ENCODE measurements around the gene GPER1.
"Not testable (repeated sequence)": the region's sequence is repeated elsewhere in the genome, so short reads cannot be mapped to it uniquely, and the experiment has no call there.

The GPER1 gene

DNA sequence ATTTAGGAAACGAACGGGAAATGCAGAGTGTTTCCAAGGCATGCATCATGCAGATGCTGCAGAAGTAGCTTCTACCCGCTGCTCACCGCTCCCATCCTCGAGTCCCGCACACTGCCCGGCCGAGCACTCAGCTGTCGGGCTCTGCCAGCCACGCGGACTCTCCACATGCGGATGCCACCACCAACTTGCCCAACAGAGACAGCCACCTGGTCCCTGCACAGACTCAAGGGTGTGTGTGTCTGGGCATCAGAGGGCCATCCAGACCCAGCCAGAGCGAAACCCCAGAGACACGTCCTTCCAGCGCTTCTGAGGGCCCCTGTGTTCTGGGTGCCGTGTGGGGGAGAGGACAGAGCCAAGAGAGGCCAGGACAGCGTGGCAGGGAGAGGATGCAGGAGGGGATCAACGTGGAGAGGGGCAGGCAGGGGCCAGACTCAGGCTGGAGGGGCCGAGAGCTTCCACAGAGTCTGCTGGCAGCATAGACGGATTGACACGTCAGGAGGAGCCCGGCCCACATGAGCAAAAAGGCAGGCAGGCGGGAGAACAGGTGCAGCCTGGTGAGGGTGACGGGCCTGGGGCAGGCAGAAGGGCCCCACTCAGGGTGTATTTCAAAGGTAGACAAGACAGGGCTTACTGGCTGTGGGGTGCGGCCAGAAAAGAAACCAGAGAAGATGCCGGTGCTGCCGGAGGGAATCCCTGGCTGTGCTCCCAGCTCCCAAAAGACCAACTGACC lies 18.3 kb downstream of the GPER1 start:
- DNase-seq = no peak

GRCh38 chr7:1106793-1107421 lies 19.0 kb downstream of the GPER1 start:
- no peak for DNase-seq

- no peak for DNase-seq
Measured at GRCh38 chr7:1108264-1108920, 20.5 kb downstream of the GPER1 start.

DNA sequence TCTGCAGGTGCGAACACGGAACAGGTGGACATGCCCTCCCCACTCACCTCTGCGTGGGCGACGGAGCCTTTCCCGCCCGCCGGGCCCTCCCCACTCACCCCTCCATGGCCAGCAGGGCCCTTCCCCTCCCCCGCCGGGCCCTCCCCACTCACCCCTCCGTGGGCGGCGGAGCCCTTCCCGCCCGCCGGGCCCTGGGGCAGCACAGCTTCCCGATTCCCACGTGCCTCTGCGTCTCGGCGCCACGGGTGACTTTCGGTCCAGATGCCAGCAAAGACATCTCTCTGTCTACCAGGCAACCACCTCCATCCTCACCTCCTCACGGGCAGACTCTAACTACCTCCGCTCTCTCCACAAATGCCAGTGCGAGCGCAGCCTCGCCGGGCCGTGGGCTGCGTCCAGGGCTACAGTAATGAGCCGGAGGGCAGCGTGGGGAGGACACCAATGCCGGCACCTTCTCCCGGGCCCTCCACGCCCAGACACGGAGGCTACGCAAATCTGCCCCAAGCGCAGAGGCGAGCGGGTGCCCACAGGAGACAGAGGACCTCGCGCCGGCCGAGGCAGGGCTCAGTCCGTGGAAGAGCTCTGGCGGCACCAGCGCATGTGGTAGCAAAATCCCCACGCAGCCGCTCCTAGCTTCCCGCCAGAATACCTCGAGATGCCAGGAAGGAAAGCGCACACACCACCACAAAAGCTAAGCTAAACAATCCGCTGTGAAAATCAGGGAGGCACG lies 21.8 kb downstream of the GPER1 start:
- no peak for DNase-seq

DNA sequence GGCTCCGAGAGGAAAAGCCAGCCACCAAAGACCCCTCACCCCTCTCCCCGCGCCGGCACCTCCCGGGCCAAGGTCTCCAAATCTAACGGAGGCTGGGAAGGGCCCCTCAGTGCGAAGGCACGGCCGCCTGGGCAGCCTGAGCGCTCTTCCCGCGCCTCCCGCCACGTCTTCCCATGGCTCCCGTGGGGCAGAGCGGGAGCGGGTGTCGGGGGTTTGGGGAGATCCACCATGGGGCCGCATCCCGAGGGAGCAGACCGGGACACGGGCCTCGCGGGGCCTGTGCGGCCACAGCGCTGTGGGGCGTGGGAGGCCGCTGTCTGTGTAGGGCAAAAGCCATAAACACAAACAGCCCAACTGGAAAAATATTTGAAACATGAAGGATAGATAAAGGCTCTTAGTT lies 22.4 kb downstream of the GPER1 start:
- DNase-seq = no peak

DNA sequence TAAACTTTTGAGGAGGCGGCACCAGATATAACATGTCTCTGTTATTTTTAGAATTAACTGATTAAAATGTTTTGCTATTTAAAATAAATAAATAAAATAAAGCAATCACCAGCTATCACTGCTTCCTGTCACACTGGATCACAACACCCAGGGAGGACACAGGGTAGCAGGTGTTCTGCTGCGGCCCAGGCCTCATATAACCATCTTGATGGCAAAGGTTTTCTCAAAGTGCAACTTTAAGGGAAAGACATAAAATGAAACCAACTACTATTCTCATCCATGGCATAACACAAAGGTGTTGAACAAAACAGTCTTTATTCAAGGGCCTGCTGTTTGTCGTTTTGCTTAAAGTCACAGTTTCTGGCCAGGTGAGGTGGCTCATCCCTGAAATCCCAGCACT lies 23.2 kb downstream of the GPER1 start:
- DNase-seq = no peak

DNA sequence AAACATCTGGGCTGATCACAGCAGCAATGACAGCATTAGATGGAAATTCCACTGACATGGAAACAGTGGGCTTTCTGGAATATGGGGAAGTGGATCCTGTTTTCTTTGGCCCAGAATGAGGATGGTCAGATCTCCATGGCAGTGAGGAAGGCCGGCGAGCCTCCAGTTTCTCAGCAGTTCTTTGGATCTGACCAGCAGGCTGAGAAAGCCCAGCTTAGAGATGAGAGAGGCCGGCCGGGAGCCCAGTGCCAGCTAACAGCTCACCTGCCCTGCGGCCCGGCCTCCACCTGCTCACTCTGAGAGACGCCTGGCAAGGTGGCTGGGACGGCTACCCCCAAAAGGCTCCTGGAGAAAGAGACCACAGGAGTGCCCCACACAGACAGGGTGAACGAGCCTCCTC lies 24.2 kb downstream of the GPER1 start:
- DNase-seq = no peak

- DNase-seq = no peak
Measured at GRCh38 chr7:1112625-1113547, 25.0 kb downstream of the GPER1 start.

- DNase-seq = no peak
Measured at GRCh38 chr7:1113548-1113885, 25.6 kb downstream of the GPER1 start.

DNA sequence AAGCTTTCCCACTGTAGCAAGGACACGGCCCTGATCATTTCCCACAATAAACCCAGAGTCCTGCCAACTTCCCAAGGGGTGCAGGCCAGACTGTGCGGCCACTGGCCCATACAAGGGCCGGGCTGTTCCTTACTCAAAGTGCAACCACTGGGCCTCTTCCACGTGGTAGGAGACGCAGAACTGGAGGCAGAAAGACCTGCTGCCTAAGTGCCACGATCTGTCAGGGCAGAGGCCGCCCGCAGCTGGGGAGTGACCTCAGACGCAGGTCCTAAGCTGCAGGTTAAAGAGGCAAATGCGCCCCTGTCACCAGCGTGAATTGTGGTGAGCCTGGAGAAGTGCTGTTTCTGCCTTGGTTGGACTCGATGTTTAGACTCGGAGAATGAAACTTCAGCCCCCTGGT lies 26.2 kb downstream of the GPER1 start:
- DNase-seq = no peak

DNA sequence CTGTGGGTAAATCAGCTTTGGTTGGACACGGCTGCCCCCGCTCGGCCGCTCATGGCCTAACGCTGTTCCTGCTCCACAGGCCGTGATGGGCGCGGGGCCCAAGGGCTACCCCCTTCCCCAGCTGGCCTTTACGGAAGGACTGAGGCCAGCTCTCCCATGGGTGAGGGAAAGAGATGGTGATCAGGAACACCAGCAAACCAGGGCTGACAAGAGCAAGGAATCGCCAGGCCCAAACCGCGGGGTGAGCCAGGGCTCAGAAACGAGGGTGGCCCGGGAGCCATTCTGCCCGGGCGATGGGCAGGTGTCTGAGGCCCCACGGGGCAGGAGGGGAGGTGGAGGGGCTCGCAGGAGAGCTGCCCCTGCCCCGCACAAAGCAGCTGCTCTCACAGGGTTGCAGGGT lies 26.6 kb downstream of the GPER1 start:
- DNase-seq = no peak

DNA sequence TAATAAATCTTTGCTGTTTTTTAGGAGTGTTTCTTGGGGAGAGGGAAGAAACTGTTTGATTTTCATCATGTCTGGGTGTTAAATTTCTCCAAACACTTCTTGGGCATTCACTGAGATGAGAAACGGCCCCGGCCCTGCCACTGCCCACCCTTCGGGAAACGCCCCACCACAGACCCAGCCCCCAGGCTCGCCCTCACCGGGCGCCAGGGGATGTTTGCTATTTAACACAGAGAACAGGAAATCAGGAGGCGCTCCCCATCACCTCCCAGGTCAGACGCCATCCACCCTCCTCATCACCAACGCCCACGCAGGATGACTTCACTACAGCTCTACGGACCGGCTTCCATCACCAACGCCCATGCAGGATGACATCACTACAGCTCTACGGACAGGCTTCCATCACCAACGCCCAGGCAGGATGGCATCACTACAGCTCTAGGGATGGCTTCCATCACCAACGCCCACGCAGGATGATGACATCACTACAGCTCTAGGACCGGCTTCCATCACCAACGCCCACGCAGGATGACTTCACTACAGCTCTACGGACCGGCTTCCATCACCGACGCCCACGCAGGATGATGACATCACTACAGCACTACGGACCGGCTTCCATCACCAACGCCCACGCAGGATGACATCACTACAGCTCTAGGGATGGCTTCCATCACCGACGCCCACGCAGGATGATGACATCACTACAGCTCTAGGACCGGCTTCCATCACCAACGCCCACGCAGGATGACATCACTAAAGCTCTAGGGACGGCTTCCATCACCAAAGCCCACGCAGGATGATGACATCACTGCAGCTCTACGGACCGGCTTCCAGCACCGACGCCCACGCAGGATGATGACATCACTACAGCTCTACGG lies 27.5 kb downstream of the GPER1 start:
- DNase-seq = not testable (repeated sequence)

DNA sequence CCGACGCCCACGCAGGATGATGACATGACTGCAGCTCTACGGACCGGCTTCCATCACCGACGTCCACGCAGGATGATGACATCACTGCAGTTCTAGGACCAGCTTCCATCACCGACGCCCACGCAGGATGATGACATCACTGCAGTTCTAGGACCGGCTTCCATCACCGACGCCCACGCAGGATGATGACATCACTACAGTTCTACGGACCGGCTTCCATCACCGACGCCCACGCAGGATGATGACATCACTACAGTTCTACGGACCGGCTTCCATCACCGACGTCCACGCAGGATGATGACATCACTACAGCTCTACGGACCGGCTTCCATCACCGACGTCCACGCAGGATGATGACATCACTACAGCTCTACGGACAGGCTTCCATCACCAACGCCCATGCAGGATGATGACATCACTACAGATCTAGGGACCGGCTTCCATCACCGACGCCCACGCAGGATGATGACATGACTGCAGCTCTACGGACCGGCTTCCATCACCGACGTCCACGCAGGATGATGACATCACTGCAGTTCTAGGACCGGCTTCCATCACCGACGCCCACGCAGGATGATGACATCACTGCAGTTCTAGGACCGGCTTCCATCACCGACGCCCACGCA lies 28.6 kb downstream of the GPER1 start:
- DNase-seq = not testable (repeated sequence)

DNA sequence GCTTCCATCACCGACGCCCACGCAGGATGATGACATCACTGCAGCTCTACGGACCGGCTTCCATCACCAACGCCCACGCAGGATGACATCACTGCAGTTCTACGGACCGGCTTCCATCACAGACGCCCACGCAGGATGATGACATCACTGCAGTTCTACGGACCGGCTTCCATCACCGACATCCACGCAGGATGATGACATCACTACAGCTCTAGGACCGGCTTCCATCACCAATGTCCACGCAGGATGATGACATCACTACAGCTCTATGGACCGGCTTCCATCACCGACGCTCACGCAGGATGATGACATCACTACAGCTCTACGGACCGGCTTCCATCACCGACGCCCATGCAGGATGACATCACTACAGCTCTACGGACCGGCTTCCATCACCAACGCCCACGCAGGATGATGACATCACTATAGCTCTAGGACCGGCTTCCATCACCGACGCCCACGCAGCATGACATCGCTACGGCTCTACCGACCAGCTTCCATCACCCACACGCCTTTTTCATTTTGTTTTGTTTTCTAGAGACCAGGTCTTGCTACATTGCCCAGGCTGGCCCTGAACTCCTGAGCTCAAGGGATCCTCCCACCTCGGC lies 29.5 kb downstream of the GPER1 start:
- DNase-seq = no peak

- no peak for DNase-seq
Measured at GRCh38 chr7:1119201-1119600, 31.3 kb downstream of the GPER1 start.

- DNase-seq = no peak
Measured at GRCh38 chr7:1120791-1121190, 32.9 kb downstream of the GPER1 start.

- DNase-seq = no peak
Measured at GRCh38 chr7:1121476-1121875, 33.6 kb downstream of the GPER1 start.

DNA sequence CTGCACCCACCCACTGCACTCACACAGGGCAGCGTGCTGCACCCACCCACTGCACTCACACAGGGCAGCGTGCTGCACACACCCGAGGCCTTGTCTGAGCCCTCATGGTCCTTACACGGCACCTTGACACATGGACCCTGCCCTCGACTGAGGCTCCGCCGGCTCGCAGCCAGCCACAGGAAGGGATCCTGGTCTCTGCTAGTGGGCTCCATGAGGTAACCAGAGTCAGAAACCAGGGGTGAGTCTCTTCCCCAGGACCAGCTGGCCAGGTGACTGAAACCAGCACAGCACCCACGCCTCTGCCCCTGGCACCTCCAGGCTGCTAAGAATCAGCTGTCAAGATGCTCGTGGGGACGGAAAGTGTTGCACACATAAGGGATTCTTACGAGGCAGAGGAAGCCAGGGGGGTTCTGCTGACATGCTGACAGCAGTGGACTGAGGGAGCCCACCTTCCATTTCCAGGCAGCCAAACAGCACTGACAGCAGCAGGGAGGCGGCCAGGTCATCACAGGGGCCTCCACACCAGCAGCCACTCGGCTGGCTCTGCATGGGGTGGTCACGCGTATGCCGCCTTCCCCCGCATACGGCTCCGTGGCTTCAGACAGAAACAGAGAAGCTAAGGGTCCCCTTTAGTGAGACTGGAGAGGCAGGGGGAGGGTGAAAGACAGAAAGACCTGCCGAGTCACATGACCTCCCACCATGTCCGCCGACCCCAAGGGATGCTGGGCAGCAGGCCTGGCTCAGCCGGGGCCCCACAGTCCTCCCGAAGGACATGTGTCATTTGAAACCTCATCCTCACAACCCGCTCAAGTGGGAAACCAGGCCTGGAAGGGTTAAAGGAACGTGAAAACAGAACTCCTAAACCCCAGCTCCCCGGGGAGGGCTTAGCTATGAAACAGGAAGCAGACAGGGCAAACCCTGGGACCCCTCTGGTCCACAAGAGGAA lies 34.2 kb downstream of the GPER1 start:
- DNase-seq = no peak

DNA sequence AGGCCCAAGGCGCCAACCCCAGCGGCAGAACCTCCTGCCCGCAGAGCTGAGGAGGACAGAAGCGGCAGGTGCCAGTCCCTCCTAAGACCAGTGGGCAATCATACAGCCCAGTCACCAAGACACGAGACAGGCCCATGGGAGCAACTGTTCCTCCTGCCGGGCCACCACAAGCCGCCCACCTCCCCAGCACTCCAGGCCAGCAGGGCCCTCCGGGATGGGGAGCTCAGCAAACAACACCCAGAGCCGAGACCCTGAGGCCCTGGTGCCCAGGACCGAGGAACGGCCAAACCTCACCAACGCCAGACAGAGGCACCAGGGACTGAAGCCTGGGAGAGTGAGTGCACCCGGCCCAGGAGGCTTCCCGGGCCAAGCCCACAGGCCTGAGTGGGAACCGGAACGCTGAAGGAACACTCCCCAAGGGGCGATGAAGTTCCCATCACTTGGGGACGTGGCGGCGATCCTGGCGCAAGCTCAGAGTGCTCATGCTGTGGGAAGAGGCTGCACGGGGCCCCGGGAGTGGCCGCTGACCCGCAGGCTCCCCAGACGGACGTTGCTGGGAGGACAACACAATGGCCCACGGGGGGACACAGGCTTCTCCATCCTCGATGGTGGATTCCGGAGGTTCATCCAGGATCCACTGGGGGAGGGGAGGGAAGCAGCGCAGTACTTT lies 35.1 kb downstream of the GPER1 start:
- no peak for DNase-seq
